ENCODE measurements around the gene RAX.

The RAX gene

DNA sequence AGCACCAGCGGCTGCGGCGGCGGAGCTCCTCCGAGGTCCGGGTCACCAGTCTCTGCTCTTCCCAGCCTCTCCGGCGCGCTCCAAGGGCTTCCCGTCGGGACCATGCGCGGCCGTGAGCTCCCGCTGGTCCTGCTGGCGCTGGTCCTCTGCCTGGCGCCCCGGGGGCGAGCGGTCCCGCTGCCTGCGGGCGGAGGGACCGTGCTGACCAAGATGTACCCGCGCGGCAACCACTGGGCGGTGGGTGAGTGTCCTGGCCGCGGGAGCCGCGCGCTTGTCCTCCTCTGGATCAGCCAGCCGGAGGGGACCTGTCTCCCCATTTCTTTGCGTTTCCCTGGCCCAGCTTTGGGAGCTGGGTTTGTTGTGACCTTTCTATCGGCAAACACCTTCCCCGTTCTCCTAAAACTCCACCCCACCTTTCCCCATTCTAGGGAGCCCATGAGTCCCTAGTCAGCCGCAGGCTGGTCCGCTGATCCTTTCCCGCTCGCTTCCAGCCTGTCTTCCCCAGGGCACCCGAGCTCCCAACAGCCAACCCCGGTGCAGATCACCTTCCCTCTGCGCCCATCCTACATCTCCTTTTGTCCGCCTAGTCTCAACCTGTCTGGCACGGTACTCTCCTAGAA lies 53.0 kb downstream of the RAX start:
- DNase-seq (ENCODE audit: insufficient read length, low spot score) (peak; percentile 69), FAIRE-seq (no peak)
- TF ChIP-seq, protein P1, sequence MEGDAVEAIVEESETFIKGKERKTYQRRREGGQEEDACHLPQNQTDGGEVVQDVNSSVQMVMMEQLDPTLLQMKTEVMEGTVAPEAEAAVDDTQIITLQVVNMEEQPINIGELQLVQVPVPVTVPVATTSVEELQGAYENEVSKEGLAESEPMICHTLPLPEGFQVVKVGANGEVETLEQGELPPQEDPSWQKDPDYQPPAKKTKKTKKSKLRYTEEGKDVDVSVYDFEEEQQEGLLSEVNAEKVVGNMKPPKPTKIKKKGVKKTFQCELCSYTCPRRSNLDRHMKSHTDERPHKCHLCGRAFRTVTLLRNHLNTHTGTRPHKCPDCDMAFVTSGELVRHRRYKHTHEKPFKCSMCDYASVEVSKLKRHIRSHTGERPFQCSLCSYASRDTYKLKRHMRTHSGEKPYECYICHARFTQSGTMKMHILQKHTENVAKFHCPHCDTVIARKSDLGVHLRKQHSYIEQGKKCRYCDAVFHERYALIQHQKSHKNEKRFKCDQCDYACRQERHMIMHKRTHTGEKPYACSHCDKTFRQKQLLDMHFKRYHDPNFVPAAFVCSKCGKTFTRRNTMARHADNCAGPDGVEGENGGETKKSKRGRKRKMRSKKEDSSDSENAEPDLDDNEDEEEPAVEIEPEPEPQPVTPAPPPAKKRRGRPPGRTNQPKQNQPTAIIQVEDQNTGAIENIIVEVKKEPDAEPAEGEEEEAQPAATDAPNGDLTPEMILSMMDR (IDR thresholded peaks at IDR 0.05; ENCODE audit: insufficient read depth, missing control alignments), result no peak

DNA sequence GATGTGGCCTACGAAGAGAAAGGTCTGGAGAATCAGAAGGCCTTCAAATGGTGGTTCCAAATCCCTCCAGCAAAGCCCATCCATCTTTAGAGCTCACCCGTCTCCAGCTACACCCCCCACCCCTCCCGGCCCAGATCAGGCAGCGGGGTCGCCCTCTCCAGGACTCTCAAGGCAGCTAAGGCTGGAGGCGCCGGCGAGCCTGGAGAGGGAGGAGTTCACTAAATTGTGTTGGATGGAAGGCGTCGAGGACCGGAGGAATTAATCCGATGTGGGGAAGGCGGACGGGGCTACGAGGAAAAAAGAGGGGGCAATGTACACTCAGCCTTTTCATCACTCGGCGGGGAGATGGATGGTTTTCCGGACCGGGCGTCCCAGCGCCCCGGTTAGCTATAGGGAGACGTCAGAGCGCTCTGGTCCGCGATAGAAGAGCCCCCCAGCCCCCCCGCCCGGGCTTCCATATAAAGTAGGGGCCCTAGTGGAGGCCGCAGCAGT lies 53.5 kb downstream of the RAX start, which contains the start of gene GRP:
Gene GRP (plus strand): TSS at position 487 of the 492 bp plus-strand sequence. CDS start 108 bp downstream, outside the sequence.
- TF ChIP-seq, protein P1 (IDR thresholded peaks at IDR 0.05; ENCODE audit: insufficient read depth, missing control alignments), result no peak
- peak; percentile 43 for DNase-seq (ENCODE audit: insufficient read length, low spot score)
- no peak for FAIRE-seq

DNA sequence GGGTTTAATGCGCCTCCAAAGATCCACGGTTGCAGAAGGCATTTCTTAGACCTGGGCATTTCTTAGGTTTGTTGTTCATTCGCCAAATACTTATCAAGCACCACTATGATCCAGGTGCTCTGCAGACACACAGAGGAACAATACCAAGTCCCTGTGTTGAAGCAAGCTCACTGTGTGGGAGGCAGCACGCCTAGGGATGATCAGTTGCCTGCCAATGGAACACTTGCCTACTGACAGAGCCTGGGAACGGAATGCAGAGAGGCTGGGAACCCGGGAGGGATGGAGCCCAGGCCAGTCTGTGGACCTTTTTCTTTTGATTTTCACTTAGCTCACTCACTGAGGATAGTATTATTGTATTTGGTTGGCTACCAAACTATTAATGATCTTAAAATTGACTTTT lies 55.2 kb downstream of the RAX start:
- TF ChIP-seq, protein P1 (IDR thresholded peaks at IDR 0.05; ENCODE audit: insufficient read depth, missing control alignments), result no peak
- DNase-seq (ENCODE audit: insufficient read length, low spot score) (no peak), FAIRE-seq (no peak)
